Duodenal mucosa (tissue), 2 donors: Measurements from ENCODE around the gene VEPH1.
"Not testable (repeated sequence)": the region's sequence is repeated elsewhere in the genome, so short reads cannot be mapped to it uniquely, and the experiment has no call there.

ENCODE experiments used
- H3K27ac ChIP-seq: one replicate; pipeline ENCODE4 v1.7.0; 2013; ENCODE audit warnings: low read depth, low read length
- H3K27me3 ChIP-seq, 2 donors: one replicate each; pipeline ENCODE4 v1.7.0; 2013; ENCODE audit warnings: low read length in 2 of 2, control low read depth in 1 of 2; ENCODE audit not compliant: insufficient read depth in 2 of 2, control insufficient read depth in 1 of 2
- H3K36me3 ChIP-seq, 2 donors: one replicate each; pipeline ENCODE4 v1.7.0; 2013; ENCODE audit warnings: low read length in 2 of 2, control low read depth in 1 of 2; ENCODE audit not compliant: insufficient read depth in 2 of 2, control insufficient read depth in 1 of 2
- H3K4me1 ChIP-seq, 2 donors: one replicate each; pipeline ENCODE4 v1.7.0; 2013; ENCODE audit warnings: low read length in 2 of 2, control low read depth in 1 of 2; ENCODE audit not compliant: insufficient read depth in 2 of 2, control insufficient read depth in 1 of 2
- H3K4me3 ChIP-seq, 2 donors: one replicate each; pipeline ENCODE4 v1.7.0; 2013; ENCODE audit warnings: low read length in 2 of 2, low read depth in 1 of 2
- H3K9ac ChIP-seq, 2 donors: one replicate each; pipeline ENCODE4 v1.7.0; 2013; ENCODE audit warnings: low read length in 2 of 2, low read depth in 1 of 2
- H3K9me3 ChIP-seq, 2 donors: one replicate each; pipeline ENCODE4 v1.7.0; 2013; ENCODE audit warnings: low read length in 2 of 2, control low read depth in 1 of 2; ENCODE audit not compliant: control insufficient read depth in 1 of 2

VEPH1 gene

GRCh38 chr3:157335233-157336076, 167.8 kb downstream of the VEPH1 start:
- no peak overlapping the region for H3K4me3 ChIP-seq
- H3K9ac ChIP-seq, result no peak overlapping the region
- no peaks in the 10 kb centered on the region for H3K4me1 ChIP-seq
- no peaks in the 10 kb centered on the region for H3K36me3 ChIP-seq
- H3K27ac ChIP-seq, result no peak overlapping the region
- no peaks in the 10 kb centered on the region for H3K27me3 ChIP-seq
- no peaks in the 10 kb centered on the region for H3K9me3 ChIP-seq

DNA sequence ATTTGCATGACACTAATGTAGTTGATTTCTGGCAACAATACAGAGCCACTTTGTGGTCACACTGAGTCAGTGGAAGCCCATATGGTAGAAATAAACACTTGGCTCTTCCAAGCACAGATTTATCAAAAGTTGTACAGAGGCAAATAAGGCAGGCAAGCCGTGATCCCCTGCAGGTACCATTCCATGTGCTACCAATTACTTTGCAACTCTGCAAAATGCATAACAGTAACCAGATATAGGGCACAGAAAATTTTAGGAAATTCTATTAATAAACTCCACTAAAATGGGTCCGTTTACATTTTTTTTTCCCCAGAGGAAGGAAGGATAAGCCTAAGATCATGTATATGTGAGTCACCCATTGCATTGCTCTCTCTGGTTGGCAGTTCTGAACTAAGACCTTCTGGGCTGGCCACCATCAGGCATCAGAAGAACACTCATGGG, 169.6 kb downstream of the VEPH1 start:
- no peaks in the 10 kb centered on the region for H3K36me3 ChIP-seq
- H3K9me3 ChIP-seq, result no peaks in the 10 kb centered on the region
- H3K27me3 ChIP-seq, result no peaks in the 10 kb centered on the region
- no peak overlapping the region for H3K9ac ChIP-seq
- H3K4me3 ChIP-seq, result no peak overlapping the region
- H3K27ac ChIP-seq, result no peak overlapping the region
- H3K4me1 ChIP-seq, result no peaks in the 10 kb centered on the region

GRCh38 chr3:157330206-157330605, 173.0 kb downstream of the VEPH1 start:
- H3K36me3 ChIP-seq, result no peaks in the 10 kb centered on the region
- no peaks in the 10 kb centered on the region for H3K9me3 ChIP-seq
- H3K4me3 ChIP-seq, result no peak overlapping the region
- no peaks in the 10 kb centered on the region for H3K27me3 ChIP-seq
- no peaks in the 10 kb centered on the region for H3K4me1 ChIP-seq
- no peak overlapping the region for H3K9ac ChIP-seq
- no peak overlapping the region for H3K27ac ChIP-seq

DNA sequence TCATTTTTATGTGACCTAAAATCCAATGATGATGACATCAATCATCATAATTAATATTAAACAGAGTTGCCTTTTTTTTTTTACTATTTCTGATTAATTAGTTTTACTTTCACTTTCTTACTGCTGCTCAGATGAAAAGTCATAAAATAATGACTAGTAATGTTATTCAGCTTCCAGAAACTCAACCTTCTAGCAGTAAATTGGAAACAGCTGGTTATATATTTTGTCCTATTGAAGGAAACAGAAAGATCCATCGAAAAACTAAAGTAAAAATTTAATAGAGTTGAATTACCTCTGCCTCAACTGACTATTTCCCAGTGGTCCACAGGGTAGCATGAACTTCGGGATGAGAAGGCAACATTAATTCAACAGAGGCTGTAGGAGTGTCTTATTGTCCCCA, 173.7 kb downstream of the VEPH1 start:
- Histone ChIP-seq H3K9ac (no peak overlapping the region), H3K36me3 (no peaks in the 10 kb centered on the region), H3K4me1 (no peaks in the 10 kb centered on the region), H3K4me3 (no peak overlapping the region), H3K27ac (no peak overlapping the region), H3K27me3 (no peaks in the 10 kb centered on the region), H3K9me3 (no peaks in the 10 kb centered on the region)

DNA sequence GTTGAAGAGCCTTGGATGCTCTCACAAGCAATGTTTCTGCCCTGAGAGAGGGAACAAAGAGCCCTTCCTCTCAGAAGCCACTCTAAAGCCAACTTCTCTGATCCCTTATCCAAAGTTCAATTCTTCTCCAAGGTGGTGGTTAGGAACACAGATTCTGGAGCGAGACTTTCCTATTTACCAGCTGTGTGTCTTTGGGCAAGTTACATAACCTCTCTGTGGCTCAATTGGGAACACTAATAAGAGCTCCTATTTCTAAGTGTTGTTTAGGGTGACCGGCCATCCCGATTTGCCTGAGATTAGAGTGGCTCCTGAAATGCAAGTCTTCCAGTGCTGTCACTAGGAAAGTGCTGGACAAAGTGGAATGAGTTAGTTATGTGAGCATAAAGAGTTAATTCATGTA, 175.4 kb downstream of the VEPH1 start:
- H3K27ac ChIP-seq, result no peak overlapping the region
- H3K36me3 ChIP-seq, result no peaks in the 10 kb centered on the region
- H3K4me3 ChIP-seq, result no peak overlapping the region
- H3K9ac ChIP-seq, result no peak overlapping the region
- H3K9me3 ChIP-seq, result no peaks in the 10 kb centered on the region
- no peaks in the 10 kb centered on the region for H3K27me3 ChIP-seq
- no peaks in the 10 kb centered on the region for H3K4me1 ChIP-seq

GRCh38 chr3:157327018-157327417, 176.2 kb downstream of the VEPH1 start:
- Histone ChIP-seq H3K27ac (no peak overlapping the region), H3K4me1 (no peaks in the 10 kb centered on the region), H3K36me3 (no peaks in the 10 kb centered on the region), H3K9ac (no peak overlapping the region), H3K9me3 (no peaks in the 10 kb centered on the region), H3K27me3 (no peaks in the 10 kb centered on the region), H3K4me3 (no peak overlapping the region)

DNA sequence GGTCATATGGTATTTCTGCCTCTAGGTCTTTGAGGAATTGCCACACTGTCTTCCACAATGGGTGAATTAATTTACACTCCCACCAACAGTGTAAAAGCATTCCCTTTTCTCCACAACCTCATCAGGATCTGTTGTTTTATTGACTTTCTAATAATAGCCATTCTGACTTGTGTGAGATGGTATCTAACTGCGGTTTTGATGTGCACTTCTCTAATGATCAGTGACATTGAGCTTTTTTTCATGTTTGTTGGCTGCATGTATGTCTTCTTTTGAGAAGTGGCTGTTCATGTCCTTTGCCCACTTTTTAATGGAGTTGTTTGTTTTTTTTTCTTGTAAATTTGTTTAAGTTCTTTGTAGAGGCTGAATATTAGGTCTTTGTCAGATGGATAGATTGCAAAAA, 178.3 kb downstream of the VEPH1 start:
- H3K4me3 ChIP-seq, result not testable (repeated sequence)

DNA sequence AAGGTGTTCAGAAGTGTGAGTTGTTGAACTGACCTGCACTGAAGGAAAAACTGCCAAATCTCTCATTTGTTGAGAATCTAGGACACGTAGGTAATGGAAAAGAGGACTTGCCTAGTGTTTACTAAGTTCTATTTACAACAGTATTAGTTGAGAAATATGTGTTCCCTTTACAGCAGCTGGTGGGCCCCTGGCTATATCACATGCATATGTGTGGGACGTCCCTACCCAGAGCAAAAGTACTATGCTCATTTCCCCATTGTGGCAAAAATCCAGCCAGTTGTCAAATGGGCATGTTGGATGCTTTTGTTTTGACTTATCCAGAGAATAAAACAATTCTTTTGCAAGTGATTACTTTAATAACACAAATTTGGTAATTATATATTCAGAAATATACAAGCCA, 179.9 kb downstream of the VEPH1 start:
- Histone ChIP-seq H3K27me3 (no peaks in the 10 kb centered on the region), H3K36me3 (no peaks in the 10 kb centered on the region), H3K9me3 (no peaks in the 10 kb centered on the region), H3K4me1 (no peaks in the 10 kb centered on the region), H3K9ac (no peak overlapping the region), H3K27ac (no peak overlapping the region), H3K4me3 (no peak overlapping the region)

More for the DNA sequence above, 178.3 kb downstream of the VEPH1 start:
- H3K9ac ChIP-seq, H3K36me3 ChIP-seq, H3K27ac ChIP-seq, H3K9me3 ChIP-seq, H3K4me1 ChIP-seq, H3K27me3 ChIP-seq: not testable (repeated sequence)

GRCh38 chr3:157319672-157320071, 183.5 kb downstream of the VEPH1 start:
- Histone ChIP-seq H3K4me3 (no peak overlapping the region), H3K4me1 (no peaks in the 10 kb centered on the region), H3K27ac (no peak overlapping the region), H3K36me3 (no peaks in the 10 kb centered on the region), H3K27me3 (no peaks in the 10 kb centered on the region), H3K9ac (no peak overlapping the region), H3K9me3 (no peaks in the 10 kb centered on the region)

DNA sequence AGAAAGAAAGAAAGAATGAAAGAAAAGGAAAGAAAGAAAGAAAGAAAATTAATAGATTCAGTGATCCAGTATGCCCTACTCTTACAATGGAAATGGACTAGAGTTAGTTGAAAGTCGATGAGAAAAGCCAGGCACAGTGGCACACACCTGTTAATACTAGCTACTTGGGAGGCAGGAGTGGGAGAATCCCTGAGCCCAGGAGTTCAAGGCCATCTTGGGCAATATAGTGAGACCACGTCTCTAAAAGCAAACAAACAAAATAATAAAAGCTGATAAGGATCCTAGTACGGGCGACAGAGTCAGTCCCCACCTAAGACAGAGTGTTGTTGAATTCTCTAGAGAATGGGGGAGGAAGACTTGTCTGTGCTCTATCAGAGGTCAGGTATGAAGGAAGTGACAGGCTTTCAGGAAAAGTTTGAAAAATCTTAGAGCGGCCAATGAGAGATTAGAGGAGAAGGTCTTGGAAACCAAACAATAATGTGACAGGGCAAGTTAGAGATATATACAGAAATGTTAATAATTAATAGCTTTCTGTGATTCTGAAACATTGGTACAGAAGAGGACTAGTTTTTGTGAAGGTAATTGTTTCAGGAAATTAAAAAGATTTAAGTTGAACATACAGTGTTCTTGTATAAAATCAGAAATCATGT, 184.5 kb downstream of the VEPH1 start:
- Histone ChIP-seq H3K9me3 (no peaks in the 10 kb centered on the region), H3K27ac (no peak overlapping the region), H3K36me3 (no peaks in the 10 kb centered on the region), H3K9ac (no peak overlapping the region), H3K27me3 (no peaks in the 10 kb centered on the region), H3K4me3 (no peak overlapping the region), H3K4me1 (no peaks in the 10 kb centered on the region)
